Measurements from ENCODE around the gene SMPD1.

SMPD1 gene

GRCh38 chr11:6389905-6390717, at the start of gene SMPD1:
SMPD1 (plus strand) TSS chr11:6390474; CDS start chr11:6390599, 125 bp downstream.
- intact Hi-C loops (cut with DNase I) = loop anchor here (10.0 kb wide), 1 partner anchor 295 kb away; the partner anchor contains the start of gene MRPL17
- DNase-seq = peak; percentile 88 to 97 (median 94)

GRCh38 chr11:6345366-6345765, 44.9 kb upstream of the SMPD1 start:
- intact Hi-C loops (cut with DNase I) = no loop called here
- DNase-seq = no peak

DNA sequence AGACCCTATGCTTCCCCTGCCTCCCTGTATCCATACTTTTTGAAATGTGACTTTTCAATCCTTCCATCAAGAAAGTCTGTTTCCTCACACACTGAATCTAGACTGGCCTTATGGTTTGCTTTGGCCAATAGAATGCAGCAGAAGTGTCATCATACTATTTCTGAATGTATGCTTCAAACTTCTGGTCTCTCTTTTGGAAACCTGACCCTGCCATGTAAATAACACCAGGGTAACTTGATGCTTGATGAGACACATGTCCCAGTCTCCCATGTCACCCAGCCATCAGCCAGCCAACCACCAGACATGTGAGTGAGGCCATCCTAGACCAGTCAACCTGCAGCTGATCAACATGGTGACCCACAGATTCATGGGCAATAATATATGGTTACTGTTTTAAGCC, 40.2 kb upstream of the SMPD1 start:
- intact Hi-C loops (cut with DNase I) = loop anchor here (10.0 kb wide), 2 partner anchors 95 to 325 kb away; partner anchors contain the start of gene CCKBR
- no peak for DNase-seq

DNA sequence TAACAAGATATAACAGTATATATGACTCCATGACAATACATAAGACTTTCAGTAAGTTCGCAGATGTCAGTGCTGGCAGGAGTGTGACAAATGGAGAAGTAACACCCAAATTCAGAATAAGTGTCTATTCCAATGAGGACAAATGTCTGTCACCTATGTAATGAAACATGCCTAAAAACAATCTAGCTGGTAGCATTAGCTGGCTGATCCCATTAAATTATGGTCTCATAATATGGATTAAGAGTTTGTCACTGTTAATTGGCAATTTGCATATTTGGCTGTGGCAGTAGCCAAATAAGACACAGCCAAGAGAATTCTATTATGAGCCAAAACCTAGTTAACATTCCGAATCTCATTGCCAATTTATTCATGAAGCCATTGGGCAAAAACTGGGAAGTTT, 39.8 kb upstream of the SMPD1 start:
- no peak for DNase-seq
- intact Hi-C loops (cut with DNase I) = loop anchor here (10.0 kb wide), 2 partner anchors 96 to 326 kb away; partner anchors contain the start of gene CCKBR

DNA sequence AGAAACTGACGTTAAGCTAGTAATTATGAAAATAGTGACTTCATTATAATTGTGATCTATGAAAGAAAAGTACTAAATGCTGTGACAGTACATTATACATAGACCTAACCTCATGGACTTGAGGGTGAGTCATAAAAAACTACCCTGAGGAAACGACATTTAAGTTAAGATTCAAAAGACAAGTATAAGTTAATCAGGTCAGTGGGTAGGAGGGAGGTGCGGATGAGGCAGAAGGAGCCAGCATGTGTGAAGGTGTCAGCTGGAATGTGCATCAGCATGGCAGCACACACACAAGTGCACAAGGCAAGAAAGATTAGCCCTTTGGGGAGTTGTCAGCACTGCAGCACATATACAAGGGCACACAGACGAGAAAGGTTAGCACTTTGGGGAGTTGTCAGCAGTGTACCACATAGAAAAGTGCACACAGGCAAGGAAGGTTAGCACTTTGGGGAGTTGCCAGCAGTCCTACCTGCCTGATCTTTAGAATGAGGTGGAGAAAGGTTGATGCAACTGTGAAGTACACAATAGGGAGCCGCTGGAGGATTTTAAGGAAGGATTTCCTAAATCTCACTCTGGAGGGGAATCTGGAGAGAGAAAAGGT, 38.4 kb upstream of the SMPD1 start:
- intact Hi-C loops (cut with DNase I) = loop anchor here (10.0 kb wide), 2 partner anchors 97 to 327 kb away; partner anchors contain the start of gene CCKBR
- DNase-seq = peak in 3 of 42 donors; percentile 22 to 38 (median 26)

DNA sequence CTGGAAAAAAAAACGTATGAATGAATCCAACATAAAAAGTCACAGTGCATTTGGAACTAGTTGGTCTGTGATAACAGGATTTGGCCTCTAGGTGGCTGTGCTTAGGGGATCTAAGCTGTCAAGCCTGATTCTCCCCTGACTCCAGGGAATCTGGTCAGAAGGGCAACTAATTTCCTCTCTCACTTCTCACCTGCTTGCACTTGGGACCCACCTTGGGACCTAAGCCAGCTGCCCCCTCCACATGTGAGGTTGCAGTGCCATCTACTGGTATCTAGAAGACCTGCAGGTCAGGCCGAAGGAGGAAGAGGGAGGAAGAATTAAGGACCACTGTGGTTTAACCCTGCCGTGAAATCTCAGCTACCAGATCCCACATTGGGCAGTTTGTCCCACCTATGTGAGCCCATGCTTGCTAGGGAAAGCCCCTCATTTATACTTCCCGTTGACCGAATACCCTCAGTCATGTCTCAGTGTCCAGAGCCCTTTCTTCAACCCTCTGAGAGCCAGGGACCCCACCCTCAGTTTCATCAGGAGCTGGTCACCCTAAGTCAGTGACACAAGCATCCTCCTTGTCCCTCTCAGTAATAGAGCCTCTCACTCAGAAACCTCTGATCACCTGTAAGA, 36.8 kb upstream of the SMPD1 start:
- DNase-seq = peak in 35 of 42 donors; percentile 12 to 72 (median 32)
- intact Hi-C loops (cut with DNase I) = loop anchor here (10.0 kb wide), 2 partner anchors 99 to 329 kb away; partner anchors contain the start of gene CCKBR

- DNase-seq = no peak
- intact Hi-C loops (cut with DNase I) = loop anchor here (10.0 kb wide), 2 partner anchors 100 to 330 kb away; partner anchors contain the start of gene CCKBR
These were observed 35.4 kb upstream of the SMPD1 start for GRCh38 chr11:6354651-6355485.

DNA sequence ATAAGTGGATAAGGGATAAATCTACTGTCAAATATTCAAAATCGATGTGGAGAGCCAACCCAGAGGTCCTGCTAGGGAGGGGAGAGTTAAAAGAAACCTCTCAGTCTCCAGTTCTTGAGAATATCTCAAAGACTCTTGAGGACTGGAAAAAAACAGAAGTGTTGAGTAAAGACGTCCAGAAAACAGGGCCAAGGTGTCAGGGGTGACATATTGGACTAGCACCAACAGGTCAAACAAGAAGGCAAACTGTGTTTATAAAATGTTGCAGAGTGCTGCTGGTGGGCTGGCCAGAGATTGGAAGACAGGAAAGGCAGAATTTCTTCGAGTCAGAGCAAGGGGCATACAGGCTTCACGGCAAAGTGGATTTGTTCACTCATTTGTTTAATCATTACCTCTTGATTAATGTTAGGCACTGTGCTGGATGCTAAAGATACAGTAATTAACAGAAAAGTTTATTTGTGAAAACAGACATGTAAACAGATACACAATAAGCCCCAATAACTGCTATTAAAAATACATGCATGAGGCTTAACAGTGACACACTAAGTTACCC, 33.7 kb upstream of the SMPD1 start:
- no peak for DNase-seq
- intact Hi-C loops (cut with DNase I) = loop anchor here (10.0 kb wide), 2 partner anchors 102 to 332 kb away; partner anchors contain the start of gene CCKBR

- intact Hi-C loops (cut with DNase I) = loop anchor here (10.0 kb wide), 2 partner anchors 102 to 332 kb away; partner anchors contain the start of gene CCKBR
- peak in 35 of 42 donors; percentile 7 to 82 (median 44) for DNase-seq
These were observed 33.1 kb upstream of the SMPD1 start for GRCh38 chr11:6357222-6357621.

- intact Hi-C loops (cut with DNase I) = no loop called here
- DNase-seq = no peak
These were observed 30.1 kb upstream of the SMPD1 start for GRCh38 chr11:6360183-6360582.

DNA sequence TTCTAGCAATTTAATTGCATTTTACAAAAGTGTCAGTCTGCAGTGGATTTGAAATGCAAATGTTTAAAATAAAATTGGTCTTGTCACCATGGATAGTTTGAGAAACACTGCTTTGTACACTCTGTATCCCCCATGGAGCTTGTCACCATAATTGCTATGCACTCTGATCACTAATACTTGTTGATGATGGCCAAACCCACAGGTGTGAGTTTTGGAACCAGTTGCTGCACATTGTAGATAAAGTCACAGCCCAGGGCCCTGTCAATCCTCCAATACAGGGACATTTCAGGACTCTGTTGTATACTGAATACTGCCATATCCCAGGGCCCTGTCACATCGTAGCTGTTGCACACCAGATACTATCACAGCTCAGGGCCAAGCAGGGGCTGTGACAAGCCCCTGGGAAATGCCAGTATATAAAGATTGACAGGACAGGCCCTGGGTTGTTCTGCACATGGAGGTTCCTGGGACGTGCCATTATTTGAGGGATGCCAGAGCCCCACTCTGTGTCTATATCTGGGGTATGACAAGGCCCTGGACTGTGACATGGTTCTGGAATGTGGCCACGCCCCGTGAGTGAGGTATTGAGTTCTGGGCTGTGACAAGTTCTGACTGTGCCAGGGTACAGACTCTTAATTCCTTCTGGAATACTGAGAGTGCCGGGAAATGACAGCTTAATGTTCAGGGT, 27.9 kb upstream of the SMPD1 start:
- DNase-seq = no peak
- intact Hi-C loops (cut with DNase I) = no loop called here

GRCh38 chr11:6362873-6363678, 27.2 kb upstream of the SMPD1 start:
- intact Hi-C loops (cut with DNase I) = no loop called here
- peak; percentile 65 to 90 (median 80) for DNase-seq

- no peak for DNase-seq
- intact Hi-C loops (cut with DNase I) = no loop called here
These were observed 24.6 kb upstream of the SMPD1 start for GRCh38 chr11:6365659-6366058.

- intact Hi-C loops (cut with DNase I) = no loop called here
- no peak for DNase-seq
These were observed 18.4 kb upstream of the SMPD1 start for GRCh38 chr11:6371825-6372224.

GRCh38 chr11:6377902-6378639, 12.2 kb upstream of the SMPD1 start:
- no peak for DNase-seq
- intact Hi-C loops (cut with DNase I) = loop anchor here (2.0 kb wide), 1 partner anchor 65 kb away; no protein-coding TSS in a partner anchor

DNA sequence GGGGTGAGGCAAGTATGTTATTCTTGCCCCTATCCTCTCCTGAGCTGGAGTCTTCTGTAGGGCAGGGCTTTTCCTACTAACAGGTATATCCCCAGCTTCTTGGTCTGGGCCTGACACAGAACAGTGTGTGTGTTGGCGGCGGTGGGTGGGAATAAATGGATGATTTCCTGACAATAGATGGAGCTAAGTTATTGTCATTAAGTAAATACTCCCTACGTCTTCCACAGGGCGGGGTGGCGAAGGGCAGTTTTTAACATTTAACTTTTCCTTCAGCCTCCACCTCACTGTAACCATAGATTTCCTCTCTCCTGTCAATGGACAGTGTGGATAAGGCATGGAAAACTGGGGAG, 11.7 kb upstream of the SMPD1 start:
- intact Hi-C loops (cut with DNase I) = loop anchor here (2.0 kb wide), 1 partner anchor 64 kb away; no protein-coding TSS in a partner anchor
- no peak for DNase-seq

All from head of caudate nucleus (tissue), 42 donors.